ENCODE data around the gene ZSCAN20.

GRCh38 chr1:33433509-33434362 is 38.7 kb upstream of the ZSCAN20 start:
- TF ChIP-seq CTCF (IDR thresholded peaks at IDR 0.05) (no peak), POLR2A (IDR thresholded peaks at IDR 0.05) (no peak)

All from tibial nerve (tissue), 3 donors.